Keratinocyte (primary cell): Measurements from ENCODE around the gene TIMM22. TPM values are rescaled to one million over a fixed set of nuclear protein-coding genes. Genes with fewer than 3 reads are reported as not detected.

ENCODE experiments used
- DNase-seq: peaks from one replicate; pipeline ENCODE4 v3.0.0-alpha.2; 2011; ENCODE audit warnings: low read depth, missing footprints, low spot score
- FAIRE-seq: peaks from 2 replicates; lab custom pipeline; 2011; peaks lifted over from hg19 to GRCh38; lab: Jason Lieb, UNC
- H2AFZ ChIP-seq: 2 replicates; pipeline ENCODE4 v1.6.0; 2012; ENCODE audit warnings: low read length, control low read depth, inconsistent platforms; ENCODE audit not compliant: control insufficient read depth
- H3K27ac ChIP-seq: 2 replicates; pipeline ENCODE4 v1.5.1; 2011; ENCODE audit warnings: low read length; ENCODE audit not compliant: control insufficient read depth, insufficient read depth
- H3K27me3 ChIP-seq: 3 replicates; pipeline ENCODE4 v1.6.0; 2011; ENCODE audit warnings: low read length; ENCODE audit not compliant: control insufficient read depth, insufficient read depth; ENCODE audit errors: extremely low read depth
- H3K36me3 ChIP-seq, 2 experiments: 2 replicates in 1 of 2; 3 replicates in 1 of 2; pipeline ENCODE4 v1.5.1; 2011; ENCODE audit warnings: low read length in 2 of 2, mild to moderate bottlenecking in 1 of 2; ENCODE audit not compliant: control insufficient read depth in 2 of 2, insufficient read depth in 2 of 2; ENCODE audit errors: extremely low read depth in 1 of 2
- H3K4me1 ChIP-seq: 3 replicates; pipeline ENCODE4 v1.5.1; 2011; ENCODE audit warnings: low read length; ENCODE audit not compliant: control insufficient read depth, insufficient read depth; ENCODE audit errors: extremely low read depth
- H3K4me2 ChIP-seq: 3 replicates; pipeline ENCODE4 v1.6.0; 2011; ENCODE audit warnings: low read depth, low read length; ENCODE audit not compliant: control insufficient read depth, insufficient read depth; ENCODE audit errors: extremely low read depth
- H3K4me3 ChIP-seq, 3 experiments: fragments of 200-600 bp in 1 of 3; sonication (generic) in 1 of 3; 2 replicates in 2 of 3; 3 replicates in 1 of 3; pipeline ENCODE4 v1.5.1; 2011 to 2016; ENCODE audit warnings: low read length in 3 of 3, mild to moderate bottlenecking in 3 of 3, control low read depth in 2 of 3, inconsistent platforms in 1 of 3, low read depth in 1 of 3, mixed read lengths in 1 of 3, mixed run types in 1 of 3, moderate library complexity in 1 of 3; ENCODE audit not compliant: control insufficient read depth in 2 of 3, insufficient read depth in 2 of 3; ENCODE audit errors: extremely low read depth in 1 of 3
- H3K79me2 ChIP-seq: 2 replicates; pipeline ENCODE4 v1.6.0; 2012; ENCODE audit warnings: low read length; ENCODE audit not compliant: control insufficient read depth, insufficient read depth
- H3K9ac ChIP-seq: 3 replicates; pipeline ENCODE4 v1.6.0; 2011; ENCODE audit warnings: low read length; ENCODE audit not compliant: control insufficient read depth, insufficient read depth; ENCODE audit errors: extremely low read depth
- H3K9me1 ChIP-seq: 3 replicates; pipeline ENCODE4 v1.6.0; 2011; ENCODE audit warnings: low read length; ENCODE audit not compliant: control insufficient read depth, insufficient read depth; ENCODE audit errors: extremely low read depth
- H3K9me3 ChIP-seq: 2 replicates; pipeline ENCODE4 v1.5.1; 2012; ENCODE audit warnings: low read depth, low read length; ENCODE audit not compliant: control insufficient read depth
- H4K20me1 ChIP-seq: 3 replicates; pipeline ENCODE4 v1.6.0; 2011; ENCODE audit warnings: low read length; ENCODE audit not compliant: control insufficient read depth, insufficient read depth; ENCODE audit errors: extremely low read depth
- EZH2 ChIP-seq: IDR thresholded peaks from one replicate; pipeline ENCODE4 v1.6.1; 2012; ENCODE audit warnings: inconsistent platforms, mild to moderate bottlenecking, low read length, moderate library complexity
- dilution Hi-C: fragments of 300-500 bp; cut with MboI; formaldehyde crosslinking; loops from one replicate; pipeline ENCODE4 v1.7.0; 2020; ENCODE audit warnings: low sequenced_read_pairs; ENCODE audit not compliant: extremely low pct_ligation_motif_present
- polyA plus RNA-seq, 5 experiments: library from polyadenylated mRNA; depleted of rRNA in 3 of 5; stranded (reverse) in 3 of 5; stranded (forward) in 1 of 5; unstranded in 1 of 5; fragments of >200 nt; gene quantifications; 1 replicate in 1 of 5; 2 replicates in 3 of 5; 3 replicates in 1 of 5; pipeline versions ENCODE4 v1.2.1 to v1.2.3, GENCODE V29; 2011 to 2012; ENCODE audit warnings: missing spikeins in 2 of 5, low read depth in 1 of 5, low replicate concordance in 1 of 5
- TF ChIP-seq, protein P1 (sequence below), 3 experiments: IDR thresholded peaks in 1 of 3; conservative IDR thresholded peaks in 1 of 3; optimal IDR thresholded peaks in 1 of 3; 2 replicates in 2 of 3; 3 replicates in 1 of 3; pipeline versions ENCODE3 to v1.5.1; 2011; ENCODE audit warnings: low read length in 3 of 3, mild to moderate bottlenecking in 3 of 3, moderate library complexity in 2 of 3, control low read depth in 1 of 3, inconsistent platforms in 1 of 3; ENCODE audit not compliant: insufficient read depth in 2 of 3; ENCODE audit errors: extremely low read depth in 1 of 3

Gene TIMM22
- polyA plus RNA-seq, 1 donor (not counting 4 experiments of a cell fraction or from before 2014, with no cell fraction given): 14.4 TPM

DNA sequence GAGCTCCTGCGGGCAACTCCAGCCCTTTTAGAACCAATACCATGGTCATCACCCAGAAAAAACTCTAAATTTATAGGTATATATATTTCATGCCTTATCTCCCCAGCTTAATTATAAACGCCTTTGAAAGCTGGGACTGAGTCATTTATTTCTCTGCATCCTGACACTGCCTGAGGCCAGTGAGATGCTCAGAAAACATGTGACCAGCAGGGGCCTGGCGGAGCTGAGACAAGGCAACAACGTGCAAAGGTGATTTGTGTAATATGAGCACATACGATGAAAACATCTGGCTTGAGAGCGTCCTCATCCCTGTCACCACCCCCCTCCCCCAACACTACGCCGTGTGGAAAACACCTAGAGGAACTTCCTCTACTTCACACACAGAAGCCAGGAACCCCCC is 40.0 kb upstream of the TIMM22 start:
- Histone ChIP-seq H3K4me1 (peaks cover 12% of the 10 kb centered on the region), H3K27me3 (no peaks in the 10 kb centered on the region), H3K9ac (peak overlapping the region; percentile 45), H3K27ac (peak overlapping the region; percentile 65), H3K79me2 (peaks cover 85% of the 10 kb centered on the region), H3K9me1 (peaks cover 3% of the 10 kb centered on the region), H3K9me3 (no peaks in the 10 kb centered on the region), H3K4me2 (no peak overlapping the region), H3K4me3 (no peak overlapping the region), H4K20me1 (peaks cover 27% of the 10 kb centered on the region), H2AFZ (no peak overlapping the region), H3K36me3 (peaks cover 0 to 10% of the 10 kb centered on the region in 2 experiments)
- TF ChIP-seq, protein P1, sequence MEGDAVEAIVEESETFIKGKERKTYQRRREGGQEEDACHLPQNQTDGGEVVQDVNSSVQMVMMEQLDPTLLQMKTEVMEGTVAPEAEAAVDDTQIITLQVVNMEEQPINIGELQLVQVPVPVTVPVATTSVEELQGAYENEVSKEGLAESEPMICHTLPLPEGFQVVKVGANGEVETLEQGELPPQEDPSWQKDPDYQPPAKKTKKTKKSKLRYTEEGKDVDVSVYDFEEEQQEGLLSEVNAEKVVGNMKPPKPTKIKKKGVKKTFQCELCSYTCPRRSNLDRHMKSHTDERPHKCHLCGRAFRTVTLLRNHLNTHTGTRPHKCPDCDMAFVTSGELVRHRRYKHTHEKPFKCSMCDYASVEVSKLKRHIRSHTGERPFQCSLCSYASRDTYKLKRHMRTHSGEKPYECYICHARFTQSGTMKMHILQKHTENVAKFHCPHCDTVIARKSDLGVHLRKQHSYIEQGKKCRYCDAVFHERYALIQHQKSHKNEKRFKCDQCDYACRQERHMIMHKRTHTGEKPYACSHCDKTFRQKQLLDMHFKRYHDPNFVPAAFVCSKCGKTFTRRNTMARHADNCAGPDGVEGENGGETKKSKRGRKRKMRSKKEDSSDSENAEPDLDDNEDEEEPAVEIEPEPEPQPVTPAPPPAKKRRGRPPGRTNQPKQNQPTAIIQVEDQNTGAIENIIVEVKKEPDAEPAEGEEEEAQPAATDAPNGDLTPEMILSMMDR (optimal IDR thresholded peaks at IDR 0.05 in 1 of 3, IDR thresholded peaks at IDR 0.05 in 1 of 3, conservative IDR thresholded peaks at IDR 0.05 in 1 of 3; ENCODE audit: extremely low read depth in 1 of 3, insufficient read depth in 2 of 3, low read length in 3 of 3): peak in 1 of 3 experiments; percentile 15
- TF ChIP-seq EZH2: no peak
- peak; percentile 90 for FAIRE-seq
- dilution Hi-C loops: no loop called here
- peak; percentile 79 for DNase-seq

DNA sequence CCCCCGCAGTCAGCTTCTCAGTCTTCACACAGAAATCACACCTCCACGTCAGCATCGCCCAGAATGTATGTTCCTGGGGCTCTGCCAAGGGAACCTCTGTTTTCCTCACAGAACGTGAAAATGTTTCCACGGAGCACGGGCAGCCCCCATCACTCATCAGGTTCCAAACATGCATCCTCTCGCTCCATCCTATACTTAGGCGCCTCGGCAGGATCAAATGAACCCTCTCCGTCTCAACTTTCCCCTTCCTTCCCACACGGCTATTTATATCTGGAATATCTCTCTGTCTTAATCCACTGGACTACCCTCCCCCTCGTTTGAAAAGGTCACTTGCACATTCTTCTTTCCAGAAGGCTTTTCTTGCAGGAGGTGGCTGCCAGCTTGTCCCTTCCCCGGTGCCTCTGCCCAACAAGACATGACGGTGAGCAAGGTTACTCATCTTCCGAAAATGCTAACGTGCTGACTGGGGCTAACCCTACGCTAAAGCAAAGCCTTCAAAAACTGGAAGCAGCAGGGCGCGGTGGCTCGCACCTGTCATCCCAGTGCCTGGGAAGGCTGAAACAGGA is 39.0 kb upstream of the TIMM22 start:
- peak overlapping the region; percentile 65 for H3K27ac ChIP-seq
- no peaks in the 10 kb centered on the region for H3K9me3 ChIP-seq
- H3K27me3 ChIP-seq: no peaks in the 10 kb centered on the region
- H4K20me1 ChIP-seq: peaks cover 32% of the 10 kb centered on the region
- no peak overlapping the region for H2AFZ ChIP-seq
- H3K4me1 ChIP-seq: peaks cover 12% of the 10 kb centered on the region
- H3K4me2 ChIP-seq: no peak overlapping the region
- H3K36me3 ChIP-seq: peaks cover 0 to 10% of the 10 kb centered on the region in 2 experiments
- H3K4me3 ChIP-seq: no peak overlapping the region
- DNase-seq (no peak), FAIRE-seq (no peak)
- H3K79me2 ChIP-seq: peaks cover 86% of the 10 kb centered on the region
- H3K9ac ChIP-seq: no peak overlapping the region
- TF ChIP-seq EZH2: no peak
- TF ChIP-seq, protein P1 (optimal IDR thresholded peaks at IDR 0.05 in 1 of 3, IDR thresholded peaks at IDR 0.05 in 1 of 3, conservative IDR thresholded peaks at IDR 0.05 in 1 of 3; ENCODE audit: extremely low read depth in 1 of 3, insufficient read depth in 2 of 3, low read length in 3 of 3): no peak
- dilution Hi-C loops: no loop called here
- H3K9me1 ChIP-seq: peaks cover 3% of the 10 kb centered on the region
